SK-N-SH (cell line): Measurements from ENCODE around the gene ASIC2. TPM values are rescaled to one million over a fixed set of nuclear protein-coding genes. Genes with fewer than 3 reads are reported as not detected.

Experiments used
- CTCF ChIA-PET: fragments of 300-600, 350-600 bp; formaldehyde crosslinking; extraction: SDS; loops from one replicate; lab custom pipeline; 2021; lab: Yijun Ruan, JAX
- POLR2A ChIA-PET: fragments of 350-600 bp; sonication (Branson Sonifier 250); formaldehyde crosslinking; extraction: SDS; loops from one replicate; lab custom pipeline; 2020; ENCODE audit warnings: antibody characterized with exemption, inconsistent platforms; lab: Yijun Ruan, JAX
- DNase-seq: peaks from one replicate; pipeline ENCODE4 v3.0.0; 2012
- H2AFZ ChIP-seq: fragments of 200-600 bp; sonication (generic); 2 replicates; pipeline ENCODE4 v1.8.1; 2016; ENCODE audit warnings: antibody characterized with exemption, mild to moderate bottlenecking, low read depth
- H3F3A ChIP-seq: fragments of 200-600 bp; sonication (generic); replicated peaks from 2 replicates; pipeline ENCODE3; 2016; ENCODE audit warnings: antibody characterized with exemption, mild to moderate bottlenecking; ENCODE audit not compliant: insufficient read depth
- H3K27ac ChIP-seq, 2 experiments: fragments of 200-500 bp in 1 of 2; fragments of 200-600 bp in 1 of 2; sonication (Bioruptor generic) in 1 of 2; sonication (generic), shearing (Covaris generic) in 1 of 2; 2 replicates each; pipeline versions ENCODE4 v1.5.1 to v1.6.1; 2014 to 2016; ENCODE audit warnings: low read depth in 2 of 2, inconsistent platforms in 1 of 2, low read length in 1 of 2, mild to moderate bottlenecking in 1 of 2, mixed read lengths in 1 of 2
- H3K27me3 ChIP-seq: fragments of 200-600 bp; sonication (generic), shearing (Covaris generic); 2 replicates; pipeline ENCODE4 v1.6.1; 2016; ENCODE audit warnings: mixed run types; ENCODE audit not compliant: insufficient read depth
- H3K36me3 ChIP-seq, 2 experiments: fragments of 200-500 bp in 1 of 2; fragments of 200-600 bp in 1 of 2; sonication (Bioruptor generic) in 1 of 2; sonication (generic) in 1 of 2; replicated peaks in 1 of 2; 2 replicates each; pipeline versions ENCODE3 to v1.5.1; 2014 to 2016; ENCODE audit warnings: low read length in 1 of 2, mild to moderate bottlenecking in 1 of 2; ENCODE audit not compliant: insufficient read depth in 2 of 2, control insufficient read depth in 1 of 2
- H3K4me1 ChIP-seq, 2 experiments: fragments of 200-500 bp in 1 of 2; fragments of 200-600 bp in 1 of 2; sonication (Bioruptor generic) in 1 of 2; sonication (generic), shearing (Covaris generic) in 1 of 2; 2 replicates each; pipeline versions ENCODE4 v1.5.1 to v1.6.1; 2014 to 2016; ENCODE audit warnings: low read depth in 1 of 2, low read length in 1 of 2, mixed run types in 1 of 2; ENCODE audit not compliant: insufficient read depth in 2 of 2, control insufficient read depth in 1 of 2
- H3K4me2 ChIP-seq: fragments of 200-600 bp; sonication (generic), shearing (Covaris generic); 2 replicates; pipeline ENCODE4 v1.6.1; 2017; ENCODE audit warnings: mixed run types
- H3K4me3 ChIP-seq, 2 experiments: fragments of 200-500 bp in 1 of 2; fragments of 200-600 bp in 1 of 2; sonication (Bioruptor generic) in 1 of 2; sonication (generic), shearing (Covaris generic) in 1 of 2; 2 replicates each; pipeline versions ENCODE4 v1.5.1 to v1.8.1; 2014 to 2016; ENCODE audit warnings: low read depth in 2 of 2, inconsistent platforms in 1 of 2, low read length in 1 of 2, mild to moderate bottlenecking in 1 of 2, mixed read lengths in 1 of 2, moderate library complexity in 1 of 2
- H3K79me2 ChIP-seq: fragments of 200-600 bp; sonication (generic); 2 replicates; pipeline ENCODE4 v1.8.1; 2017; ENCODE audit warnings: mild to moderate bottlenecking; ENCODE audit not compliant: insufficient read depth
- H3K9ac ChIP-seq: fragments of 200-600 bp; sonication (generic); 2 replicates; pipeline ENCODE4 v1.6.1; 2017; ENCODE audit warnings: mixed run types
- H3K9me2 ChIP-seq: fragments of 200-600 bp; sonication (generic); 2 replicates; pipeline ENCODE4 v1.6.1; 2017; ENCODE audit warnings: mixed run types
- H3K9me3 ChIP-seq: fragments of 200-600 bp; sonication (generic); 2 replicates; pipeline ENCODE4 v1.6.1; 2017; ENCODE audit warnings: mixed run types, mild to moderate bottlenecking, moderate library complexity
- H4K20me1 ChIP-seq: fragments of 200-600 bp; sonication (generic); 2 replicates; pipeline ENCODE4 v1.6.1; 2017; ENCODE audit warnings: mild to moderate bottlenecking, mixed run types; ENCODE audit not compliant: insufficient read depth
- CHD2 ChIP-seq: fragments of 150-350 bp; IDR thresholded peaks from 2 replicates; pipeline ENCODE4 v1.6.1; 2018; ENCODE audit warnings: low read length; ENCODE audit not compliant: partially characterized antibody
- ELF1 ChIP-seq: IDR thresholded peaks from 2 replicates; pipeline ENCODE4 v1.4.0; 2012
- GABPA ChIP-seq: IDR thresholded peaks from 2 replicates; pipeline ENCODE4 v1.4.0; 2012; ENCODE audit warnings: low read depth, mild to moderate bottlenecking
- GATA2 ChIP-seq: sonication (generic); formaldehyde crosslinking; IDR thresholded peaks from 2 replicates; pipeline ENCODE4 v1.5.0; 2020; ENCODE audit warnings: mild to moderate bottlenecking, missing genetic modification reagents
- JUND ChIP-seq: IDR thresholded peaks from 2 replicates; pipeline ENCODE4 v1.4.0; 2012
- MEF2A ChIP-seq: IDR thresholded peaks from 2 replicates; pipeline ENCODE4 v1.4.0; 2012; ENCODE audit warnings: low read depth, borderline replicate concordance
- NFIC ChIP-seq: IDR thresholded peaks from 2 replicates; pipeline ENCODE4 v1.4.0; 2012; ENCODE audit warnings: borderline replicate concordance
- RCOR1 ChIP-seq: fragments of 150-350 bp; IDR thresholded peaks from 2 replicates; pipeline ENCODE4 v1.6.1; 2017; ENCODE audit warnings: antibody characterized with exemption, low read length
- SMC3 ChIP-seq: IDR thresholded peaks from 2 replicates; pipeline ENCODE4 v1.6.1; 2012; ENCODE audit warnings: low read depth, low read length, improper control_type of control experiment
- TCF12 ChIP-seq: IDR thresholded peaks from 2 replicates; pipeline ENCODE4 v1.4.0; 2012
- WGBS: methylation state at CpG from one replicate; pipeline ENCODE4 v1.1.6; 2017; ENCODE audit warnings: low lambda C conversion rate; 5-methylcytosine and 5-hydroxymethylcytosine counted together
- polyA plus RNA-seq, 3 experiments: library from polyadenylated mRNA; depleted of rRNA; stranded (reverse); fragments of >200 nt; gene quantifications; 2 replicates each; pipeline ENCODE4 v1.2.3, GENCODE V29; 2012
- TF ChIP-seq, protein P1 (sequence below): IDR thresholded peaks from 2 replicates; pipeline ENCODE4 v1.4.0; 2012; ENCODE audit warnings: low read depth
- TF ChIP-seq, protein P2 (sequence below): IDR thresholded peaks from 2 replicates; pipeline ENCODE4 v1.4.0; 2012; ENCODE audit warnings: low read depth, borderline replicate concordance
- TF ChIP-seq, protein P3 (sequence below): IDR thresholded peaks from 2 replicates; pipeline ENCODE4 v1.4.0; 2012; ENCODE audit warnings: low read depth, borderline replicate concordance
- TF ChIP-seq, protein P4 (sequence below): IDR thresholded peaks from 2 replicates; pipeline ENCODE4 v1.6.1; 2012; ENCODE audit warnings: mild to moderate bottlenecking, low read depth, low read length, moderate library complexity
- TF ChIP-seq, protein P5 (sequence below): IDR thresholded peaks from 2 replicates; pipeline ENCODE4; 2012

The ASIC2 gene
- polyA plus RNA-seq, 1 of the 3 experiments (the other 2 are of a cell fraction), result 0.08 TPM

DNA sequence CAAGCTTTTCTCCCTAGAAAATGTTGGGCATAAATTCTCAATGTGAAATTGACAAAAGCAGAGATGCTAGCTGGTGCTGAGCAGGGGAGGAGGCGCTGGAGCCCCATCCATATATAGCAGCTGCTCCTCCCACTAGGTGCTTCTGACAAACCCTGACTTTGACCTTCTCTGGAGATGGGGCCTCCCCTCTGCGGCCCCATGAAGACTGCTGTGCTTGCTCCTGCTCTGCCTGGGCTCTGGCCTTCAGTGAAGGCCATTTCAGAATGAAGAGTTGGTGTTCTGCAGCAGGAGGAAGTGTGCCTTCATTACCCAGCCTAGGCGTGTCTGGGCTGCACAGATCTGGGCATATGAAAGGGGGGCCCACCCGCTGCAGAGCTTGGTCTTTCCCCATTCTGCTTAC lies 29.7 kb downstream of the ASIC2 start:
- Histone ChIP-seq H3K9me3 (no peaks in the 10 kb centered on the region), H4K20me1 (no peaks in the 10 kb centered on the region), H3K9ac (no peak overlapping the region), H3K4me2 (no peak overlapping the region), H3K27ac (no peak overlapping the region), H3K4me3 (no peak overlapping the region), H3F3A (peaks cover 11% of the 10 kb centered on the region), H3K36me3 (no peaks in the 10 kb centered on the region), H3K79me2 (no peaks in the 10 kb centered on the region), H3K4me1 (peaks cover 0 to 20% of the 10 kb centered on the region in 2 experiments; a peak in 2 of 4 replicates), H3K27me3 (no peaks in the 10 kb centered on the region), H2AFZ (no peak overlapping the region), H3K9me2 (no peaks in the 10 kb centered on the region)
- TF ChIP-seq, protein P1, sequence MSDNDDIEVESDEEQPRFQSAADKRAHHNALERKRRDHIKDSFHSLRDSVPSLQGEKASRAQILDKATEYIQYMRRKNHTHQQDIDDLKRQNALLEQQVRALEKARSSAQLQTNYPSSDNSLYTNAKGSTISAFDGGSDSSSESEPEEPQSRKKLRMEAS, result no peak
- TF ChIP-seq, protein P2, sequence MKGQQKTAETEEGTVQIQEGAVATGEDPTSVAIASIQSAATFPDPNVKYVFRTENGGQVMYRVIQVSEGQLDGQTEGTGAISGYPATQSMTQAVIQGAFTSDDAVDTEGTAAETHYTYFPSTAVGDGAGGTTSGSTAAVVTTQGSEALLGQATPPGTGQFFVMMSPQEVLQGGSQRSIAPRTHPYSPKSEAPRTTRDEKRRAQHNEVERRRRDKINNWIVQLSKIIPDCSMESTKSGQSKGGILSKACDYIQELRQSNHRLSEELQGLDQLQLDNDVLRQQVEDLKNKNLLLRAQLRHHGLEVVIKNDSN, result no peak
- TF ChIP-seq NFIC (no peak), ELF1 (no peak)
- WGBS, result 75% methylated on average over 1 of the region's 4 CpGs
- no peak for DNase-seq
- POLR2A ChIA-PET, result no interaction called here
- CTCF ChIA-PET, result no interaction called here

DNA sequence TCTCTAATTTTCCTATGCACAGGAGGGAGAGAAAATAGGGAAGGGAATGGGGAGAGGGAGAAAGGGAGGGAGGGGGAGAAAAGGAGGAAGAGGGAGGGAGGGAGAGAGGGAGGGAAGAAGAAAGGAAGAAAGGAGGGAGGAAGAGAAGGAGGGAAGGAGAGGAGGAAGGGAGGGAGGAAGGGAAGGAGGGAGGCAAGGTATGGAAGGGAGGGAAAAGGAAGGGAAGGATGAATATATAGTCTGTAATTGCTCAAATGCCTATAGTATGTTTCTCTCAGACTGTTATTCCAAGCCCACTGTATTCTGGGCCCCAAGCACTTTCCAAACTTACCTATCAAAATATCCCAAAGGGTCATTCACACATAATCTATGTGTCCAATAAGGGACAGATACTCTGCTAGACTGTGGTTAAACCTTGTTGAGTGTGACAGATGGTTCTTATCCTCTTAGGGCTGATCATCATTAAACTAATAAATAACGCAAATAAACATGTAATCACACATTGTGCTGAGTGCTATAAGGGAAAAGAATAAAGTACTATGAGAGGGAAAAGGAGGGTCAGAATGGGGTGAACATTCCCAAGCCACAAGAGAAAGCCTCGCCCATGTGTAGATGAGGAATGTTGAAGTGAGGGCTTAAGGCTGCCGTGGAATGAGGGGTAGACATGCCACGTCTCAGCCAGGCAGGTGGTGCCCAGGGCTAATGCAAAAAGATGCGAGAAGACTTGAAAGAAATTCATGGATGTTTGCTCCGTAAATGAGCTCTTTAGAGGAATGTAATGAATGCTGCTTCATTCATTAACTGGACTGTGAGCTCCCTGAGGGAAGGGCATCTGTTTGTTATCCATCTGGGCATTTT lies 30.6 kb downstream of the ASIC2 start:
- H2AFZ ChIP-seq, result no peak overlapping the region
- no peak overlapping the region for H3K27ac ChIP-seq
- H3K36me3 ChIP-seq, result no peaks in the 10 kb centered on the region
- CTCF ChIA-PET, result interaction anchor here (1.8 kb wide), 1 partner anchor 1099 kb away, joined by 3 read pairs; no protein-coding TSS in a partner anchor
- no peaks in the 10 kb centered on the region for H3K27me3 ChIP-seq
- peaks cover 0 to 16% of the 10 kb centered on the region in 2 experiments; a peak in 2 of 4 replicates for H3K4me1 ChIP-seq
- no peak overlapping the region for H3K4me3 ChIP-seq
- no peak overlapping the region for H3K4me2 ChIP-seq
- no peak overlapping the region for H3K9ac ChIP-seq
- TF ChIP-seq CHD2, result no peak
- TF ChIP-seq RCOR1, result no peak
- TF ChIP-seq, protein P3, sequence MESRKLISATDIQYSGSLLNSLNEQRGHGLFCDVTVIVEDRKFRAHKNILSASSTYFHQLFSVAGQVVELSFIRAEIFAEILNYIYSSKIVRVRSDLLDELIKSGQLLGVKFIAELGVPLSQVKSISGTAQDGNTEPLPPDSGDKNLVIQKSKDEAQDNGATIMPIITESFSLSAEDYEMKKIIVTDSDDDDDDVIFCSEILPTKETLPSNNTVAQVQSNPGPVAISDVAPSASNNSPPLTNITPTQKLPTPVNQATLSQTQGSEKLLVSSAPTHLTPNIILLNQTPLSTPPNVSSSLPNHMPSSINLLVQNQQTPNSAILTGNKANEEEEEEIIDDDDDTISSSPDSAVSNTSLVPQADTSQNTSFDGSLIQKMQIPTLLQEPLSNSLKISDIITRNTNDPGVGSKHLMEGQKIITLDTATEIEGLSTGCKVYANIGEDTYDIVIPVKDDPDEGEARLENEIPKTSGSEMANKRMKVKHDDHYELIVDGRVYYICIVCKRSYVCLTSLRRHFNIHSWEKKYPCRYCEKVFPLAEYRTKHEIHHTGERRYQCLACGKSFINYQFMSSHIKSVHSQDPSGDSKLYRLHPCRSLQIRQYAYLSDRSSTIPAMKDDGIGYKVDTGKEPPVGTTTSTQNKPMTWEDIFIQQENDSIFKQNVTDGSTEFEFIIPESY, result no peak
- TF ChIP-seq GATA2 (CRISPR knock-in tag), result no peak
- no peak for TF ChIP-seq SMC3
- no peak for TF ChIP-seq TCF12
- TF ChIP-seq MEF2A, result no peak
- no peak for TF ChIP-seq JUND
- no peak for TF ChIP-seq GABPA
- TF ChIP-seq, protein P4, sequence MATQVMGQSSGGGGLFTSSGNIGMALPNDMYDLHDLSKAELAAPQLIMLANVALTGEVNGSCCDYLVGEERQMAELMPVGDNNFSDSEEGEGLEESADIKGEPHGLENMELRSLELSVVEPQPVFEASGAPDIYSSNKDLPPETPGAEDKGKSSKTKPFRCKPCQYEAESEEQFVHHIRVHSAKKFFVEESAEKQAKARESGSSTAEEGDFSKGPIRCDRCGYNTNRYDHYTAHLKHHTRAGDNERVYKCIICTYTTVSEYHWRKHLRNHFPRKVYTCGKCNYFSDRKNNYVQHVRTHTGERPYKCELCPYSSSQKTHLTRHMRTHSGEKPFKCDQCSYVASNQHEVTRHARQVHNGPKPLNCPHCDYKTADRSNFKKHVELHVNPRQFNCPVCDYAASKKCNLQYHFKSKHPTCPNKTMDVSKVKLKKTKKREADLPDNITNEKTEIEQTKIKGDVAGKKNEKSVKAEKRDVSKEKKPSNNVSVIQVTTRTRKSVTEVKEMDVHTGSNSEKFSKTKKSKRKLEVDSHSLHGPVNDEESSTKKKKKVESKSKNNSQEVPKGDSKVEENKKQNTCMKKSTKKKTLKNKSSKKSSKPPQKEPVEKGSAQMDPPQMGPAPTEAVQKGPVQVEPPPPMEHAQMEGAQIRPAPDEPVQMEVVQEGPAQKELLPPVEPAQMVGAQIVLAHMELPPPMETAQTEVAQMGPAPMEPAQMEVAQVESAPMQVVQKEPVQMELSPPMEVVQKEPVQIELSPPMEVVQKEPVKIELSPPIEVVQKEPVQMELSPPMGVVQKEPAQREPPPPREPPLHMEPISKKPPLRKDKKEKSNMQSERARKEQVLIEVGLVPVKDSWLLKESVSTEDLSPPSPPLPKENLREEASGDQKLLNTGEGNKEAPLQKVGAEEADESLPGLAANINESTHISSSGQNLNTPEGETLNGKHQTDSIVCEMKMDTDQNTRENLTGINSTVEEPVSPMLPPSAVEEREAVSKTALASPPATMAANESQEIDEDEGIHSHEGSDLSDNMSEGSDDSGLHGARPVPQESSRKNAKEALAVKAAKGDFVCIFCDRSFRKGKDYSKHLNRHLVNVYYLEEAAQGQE, result no peak
- TF ChIP-seq, protein P5, sequence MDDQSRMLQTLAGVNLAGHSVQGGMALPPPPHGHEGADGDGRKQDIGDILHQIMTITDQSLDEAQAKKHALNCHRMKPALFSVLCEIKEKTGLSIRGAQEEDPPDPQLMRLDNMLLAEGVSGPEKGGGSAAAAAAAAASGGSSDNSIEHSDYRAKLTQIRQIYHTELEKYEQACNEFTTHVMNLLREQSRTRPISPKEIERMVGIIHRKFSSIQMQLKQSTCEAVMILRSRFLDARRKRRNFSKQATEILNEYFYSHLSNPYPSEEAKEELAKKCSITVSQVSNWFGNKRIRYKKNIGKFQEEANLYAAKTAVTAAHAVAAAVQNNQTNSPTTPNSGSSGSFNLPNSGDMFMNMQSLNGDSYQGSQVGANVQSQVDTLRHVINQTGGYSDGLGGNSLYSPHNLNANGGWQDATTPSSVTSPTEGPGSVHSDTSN, result no peak
- no peaks in the 10 kb centered on the region for H4K20me1 ChIP-seq
- H3K79me2 ChIP-seq, result no peaks in the 10 kb centered on the region
- WGBS, result 79% methylated on average over 6 of the region's 6 CpGs
- H3K9me3 ChIP-seq, result no peaks in the 10 kb centered on the region
- peaks cover 6% of the 10 kb centered on the region for H3F3A ChIP-seq
- no peak for DNase-seq
- H3K9me2 ChIP-seq, result no peaks in the 10 kb centered on the region
- POLR2A ChIA-PET, result no interaction called here
